Stomach (tissue), 9 donors: ENCODE results near the gene C5orf63. TPM values are rescaled to one million over a fixed set of nuclear protein-coding genes. Genes with fewer than 3 reads are reported as not detected.
A peak's percentile ranks its signal among the peaks of the same experiment; 100 is the strongest.

Experiments used
- DNase-seq, 2 donors: peaks; one replicate each; pipeline versions ENCODE4 v3.0.0 to v3.0.0-alpha.2; 2013 to 2019
- H3K27ac ChIP-seq, 5 donors: fragments of 200-600 bp in 4 of 5; sonication (generic) in 4 of 5; one replicate each; pipeline ENCODE4 v1.5.1; 2013 to 2019; ENCODE audit warnings: mild to moderate bottlenecking in 1 of 5, moderate library complexity in 1 of 5
- H3K27me3 ChIP-seq, 3 donors: fragments of 200-600 bp; sonication (generic); one replicate each; pipeline ENCODE4 v1.5.1; 2017 to 2019; ENCODE audit warnings: mixed run types in 1 of 3
- H3K36me3 ChIP-seq, 4 donors: fragments of 200-600 bp; sonication (generic); 1 replicate in 3 of 4; 2 replicates in 1 of 4; pipeline ENCODE4 v1.5.1; 2016 to 2019
- H3K4me1 ChIP-seq, 4 donors: fragments of 200-600 bp; sonication (generic); one replicate each; pipeline ENCODE4 v1.5.1; 2016 to 2019
- H3K4me3 ChIP-seq, 4 donors: fragments of 200-600 bp; sonication (generic) in 3 of 4; one replicate each; pipeline ENCODE4 v1.5.1; 2016 to 2019; ENCODE audit warnings: mild to moderate bottlenecking in 1 of 4
- H3K9me3 ChIP-seq, 4 donors: fragments of 200-600 bp; sonication (generic); one replicate each; pipeline ENCODE4 v1.5.1; 2016 to 2019
- EP300 ChIP-seq: sonication (generic); formaldehyde crosslinking; IDR thresholded peaks from one replicate; pipeline ENCODE4 v1.6.1; 2017; ENCODE audit warnings: antibody characterized with exemption
- POLR2A ChIP-seq, 4 donors: fragments of 450-650 bp; IDR thresholded peaks; one replicate each; pipeline ENCODE4 v1.6.1; 2016; ENCODE audit warnings: antibody characterized with exemption in 4 of 4, control low read depth in 2 of 4, mild to moderate bottlenecking in 1 of 4, moderate library complexity in 1 of 4
- POLR2AphosphoS5 ChIP-seq, 3 donors: sonication (generic); formaldehyde crosslinking; IDR thresholded peaks; one replicate each; pipeline ENCODE4 v1.6.1; 2016; ENCODE audit warnings: antibody characterized with exemption in 3 of 3
- WGBS, 5 donors: extraction: QIAGEN DNeasy Blood & Tissue Kit in 3 of 5; methylation state at CpG; one replicate each; pipeline versions ENCODE4 v1.1.5 to v1.1.7; 2013 to 2018; 5-methylcytosine and 5-hydroxymethylcytosine counted together
- intact Hi-C: fragments of 100-400 bp; cut with DNase I; formaldehyde crosslinking; loops from one replicate; pipeline ENCODE4 v1.15.1; 2023; ENCODE audit warnings: low total_unique reads
- polyA plus RNA-seq, 3 donors: library from polyadenylated mRNA; stranded (reverse); fragments of 200-250 nt; gene quantifications; one replicate each; pipeline ENCODE4 v1.2.3, GENCODE V29; 2013
- total RNA-seq, 5 donors: library from RNA; depleted of rRNA; stranded (reverse); fragments of >200 nt; gene quantifications; one replicate each; pipeline versions ENCODE4 v1.1.0 to v1.2.3, GENCODE V29; 2014 to 2016
- TF ChIP-seq, protein P1 (sequence below), 7 experiments: fragments of 450-650 bp in 4 of 7; fragments of 200-600 bp in 3 of 7; sonication (generic) in 3 of 7; IDR thresholded peaks; one replicate each; pipeline ENCODE4 v1.5.1; 2016 to 2019; ENCODE audit warnings: antibody characterized with exemption in 7 of 7, control low read depth in 2 of 7, mild to moderate bottlenecking in 1 of 7
- donor health status: healthy with polysubstance abuse.
- donor health status: Bipolar disorder and iron deficiency.
- donor health status: healthy.

Gene C5orf63
- total and polyA plus RNA-seq, 8 donors, result 0.45 to 16.8 (median 5.0) TPM

DNA sequence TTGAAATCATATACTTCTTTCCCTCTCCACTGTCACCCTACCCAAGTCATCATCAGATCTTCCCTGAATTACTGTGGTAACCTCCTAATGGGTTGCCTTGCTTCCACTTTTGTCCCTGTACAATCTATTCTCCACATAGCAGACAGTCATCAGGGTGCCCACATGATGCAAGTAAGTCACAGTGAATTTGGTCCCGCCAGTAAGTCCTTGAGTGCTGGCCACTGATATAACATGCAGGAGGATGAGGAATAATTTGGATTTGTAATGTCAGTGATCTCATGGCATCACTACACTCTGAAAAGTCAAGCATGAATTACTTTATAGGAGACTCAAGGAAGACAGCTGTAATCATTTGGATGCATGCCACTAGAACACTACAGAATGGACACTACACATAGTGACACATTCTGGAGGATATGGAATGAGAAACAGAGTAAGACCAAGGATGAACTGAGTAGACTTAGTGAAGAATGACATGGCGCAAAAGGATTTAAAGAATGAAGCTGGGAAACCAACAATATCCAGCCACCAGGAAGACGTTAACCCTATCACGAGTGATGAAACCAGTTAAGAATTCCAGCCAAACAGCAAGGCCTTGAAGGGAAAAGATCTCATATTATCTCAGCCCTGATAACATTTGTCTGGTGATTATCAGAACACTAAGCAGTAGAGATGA, 71.5 kb downstream of the C5orf63 start:
- DNase-seq, result peak in 1 of 2 donors; percentile 26
- Histone ChIP-seq H3K27me3 (no peaks in the 10 kb centered on the region), H3K9me3 (no peaks in the 10 kb centered on the region), H3K27ac (no peak overlapping the region), H3K4me3 (no peak overlapping the region), H3K36me3 (no peaks in the 10 kb centered on the region), H3K4me1 (peaks cover 5 to 24% (median 14%) of the 10 kb centered on the region in 4 donors)
- 70 to 77% (median 71%) methylated on average over 4 of the region's 4 CpGs for WGBS, 5 donors
- intact Hi-C loops, result no loop called here
- no peak for TF ChIP-seq POLR2AphosphoS5 (IDR thresholded peaks at IDR 0.05)
- TF ChIP-seq, protein P1, sequence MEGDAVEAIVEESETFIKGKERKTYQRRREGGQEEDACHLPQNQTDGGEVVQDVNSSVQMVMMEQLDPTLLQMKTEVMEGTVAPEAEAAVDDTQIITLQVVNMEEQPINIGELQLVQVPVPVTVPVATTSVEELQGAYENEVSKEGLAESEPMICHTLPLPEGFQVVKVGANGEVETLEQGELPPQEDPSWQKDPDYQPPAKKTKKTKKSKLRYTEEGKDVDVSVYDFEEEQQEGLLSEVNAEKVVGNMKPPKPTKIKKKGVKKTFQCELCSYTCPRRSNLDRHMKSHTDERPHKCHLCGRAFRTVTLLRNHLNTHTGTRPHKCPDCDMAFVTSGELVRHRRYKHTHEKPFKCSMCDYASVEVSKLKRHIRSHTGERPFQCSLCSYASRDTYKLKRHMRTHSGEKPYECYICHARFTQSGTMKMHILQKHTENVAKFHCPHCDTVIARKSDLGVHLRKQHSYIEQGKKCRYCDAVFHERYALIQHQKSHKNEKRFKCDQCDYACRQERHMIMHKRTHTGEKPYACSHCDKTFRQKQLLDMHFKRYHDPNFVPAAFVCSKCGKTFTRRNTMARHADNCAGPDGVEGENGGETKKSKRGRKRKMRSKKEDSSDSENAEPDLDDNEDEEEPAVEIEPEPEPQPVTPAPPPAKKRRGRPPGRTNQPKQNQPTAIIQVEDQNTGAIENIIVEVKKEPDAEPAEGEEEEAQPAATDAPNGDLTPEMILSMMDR (IDR thresholded peaks at IDR 0.05), result no peak
- no peak for TF ChIP-seq POLR2A (IDR thresholded peaks at IDR 0.05)
- TF ChIP-seq EP300, result no peak

Other genes starting within 250 kb of the C5orf63 start
- 10 to 100 TPM in 1 of 5 donors, 1 to 10 TPM in 3, not detected in 1; 2.6 to 11.9 (median 4.3) TPM for gene MARCHF3, start 42.9 kb downstream of the C5orf63 start, total RNA-seq
- 1 to 10 TPM; 1.1 to 2.2 (median 1.3) TPM for gene MARCHF3, start 42.9 kb downstream of the C5orf63 start, polyA plus RNA-seq
- 1 to 10 TPM in 1 of 5 donors, under 1 TPM in 1, not detected in 3; under 0.01 to 2.0 TPM for gene MEGF10, start 217.3 kb upstream of the C5orf63 start, total RNA-seq
- under 1 TPM in 1 of 3 donors, not detected in 2; 0.05 TPM for gene MEGF10, start 217.3 kb upstream of the C5orf63 start, polyA plus RNA-seq